Measurements from ENCODE around the gene GPX4.

The GPX4 gene

DNA sequence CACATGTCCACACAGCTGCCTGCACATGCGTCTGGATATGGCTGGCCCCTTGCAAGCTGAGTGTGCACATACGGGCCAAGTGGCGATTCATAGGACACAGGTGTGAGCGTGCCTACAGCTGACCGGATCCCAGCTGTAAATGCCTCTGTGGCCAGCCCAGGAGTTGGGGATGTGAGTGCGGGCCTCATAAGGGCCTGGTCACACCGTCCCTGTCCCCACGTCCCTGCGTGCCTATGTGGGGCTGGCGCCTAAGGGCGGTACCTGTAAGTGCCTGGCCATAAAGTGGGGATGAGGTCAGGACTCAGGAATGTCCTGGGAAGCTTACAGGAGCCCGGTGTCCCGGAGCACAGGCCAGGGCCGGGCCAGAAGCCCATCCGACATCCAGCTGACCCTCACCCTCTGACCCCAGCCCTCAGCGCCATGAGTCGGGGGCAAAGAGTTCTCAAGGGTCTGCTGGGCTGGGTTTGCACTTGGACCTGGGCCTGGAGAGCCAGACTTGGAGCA, 38.1 kb upstream of the GPX4 start:
- no peak for DNase-seq (ENCODE audit: low read depth in 2 of 2)
- H3K4me3 ChIP-seq (replicated peaks in 1 of 2; ENCODE audit: low read depth in 2 of 2, low read length in 2 of 2), result no peak overlapping the region
- TF ChIP-seq, protein P1, sequence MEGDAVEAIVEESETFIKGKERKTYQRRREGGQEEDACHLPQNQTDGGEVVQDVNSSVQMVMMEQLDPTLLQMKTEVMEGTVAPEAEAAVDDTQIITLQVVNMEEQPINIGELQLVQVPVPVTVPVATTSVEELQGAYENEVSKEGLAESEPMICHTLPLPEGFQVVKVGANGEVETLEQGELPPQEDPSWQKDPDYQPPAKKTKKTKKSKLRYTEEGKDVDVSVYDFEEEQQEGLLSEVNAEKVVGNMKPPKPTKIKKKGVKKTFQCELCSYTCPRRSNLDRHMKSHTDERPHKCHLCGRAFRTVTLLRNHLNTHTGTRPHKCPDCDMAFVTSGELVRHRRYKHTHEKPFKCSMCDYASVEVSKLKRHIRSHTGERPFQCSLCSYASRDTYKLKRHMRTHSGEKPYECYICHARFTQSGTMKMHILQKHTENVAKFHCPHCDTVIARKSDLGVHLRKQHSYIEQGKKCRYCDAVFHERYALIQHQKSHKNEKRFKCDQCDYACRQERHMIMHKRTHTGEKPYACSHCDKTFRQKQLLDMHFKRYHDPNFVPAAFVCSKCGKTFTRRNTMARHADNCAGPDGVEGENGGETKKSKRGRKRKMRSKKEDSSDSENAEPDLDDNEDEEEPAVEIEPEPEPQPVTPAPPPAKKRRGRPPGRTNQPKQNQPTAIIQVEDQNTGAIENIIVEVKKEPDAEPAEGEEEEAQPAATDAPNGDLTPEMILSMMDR (IDR thresholded peaks at IDR 0.05; ENCODE audit: low read depth, low read length), result no peak

DNA sequence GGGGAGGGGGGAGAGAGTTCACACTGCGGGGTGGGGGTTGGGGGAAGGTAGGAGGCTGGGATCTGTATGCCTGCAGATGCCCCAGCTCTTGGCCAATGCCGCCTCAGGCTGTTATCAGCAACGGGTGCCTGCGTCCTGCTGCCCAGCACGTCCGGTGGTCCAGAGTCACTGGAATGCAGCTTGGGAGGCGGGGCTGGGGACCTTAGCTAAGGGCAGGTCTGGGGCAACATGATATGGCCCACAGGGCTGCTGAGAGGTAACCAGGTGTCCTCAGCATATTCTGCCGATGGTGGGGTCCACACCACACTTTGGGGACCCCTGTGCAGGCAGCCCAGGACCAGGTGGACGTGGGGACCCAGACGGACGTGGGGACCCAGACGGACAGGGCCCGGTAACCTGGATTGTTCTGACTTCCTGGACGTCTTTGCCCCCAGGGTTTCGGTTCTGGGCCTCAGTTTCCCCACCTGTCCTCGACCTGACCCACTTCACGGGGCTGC, 37.5 kb upstream of the GPX4 start:
- H3K4me3 ChIP-seq (replicated peaks in 1 of 2; ENCODE audit: low read depth in 2 of 2, low read length in 2 of 2), result no peak overlapping the region
- no peak for DNase-seq (ENCODE audit: low read depth in 2 of 2)
- TF ChIP-seq, protein P1 (IDR thresholded peaks at IDR 0.05; ENCODE audit: low read depth, low read length), result no peak

DNA sequence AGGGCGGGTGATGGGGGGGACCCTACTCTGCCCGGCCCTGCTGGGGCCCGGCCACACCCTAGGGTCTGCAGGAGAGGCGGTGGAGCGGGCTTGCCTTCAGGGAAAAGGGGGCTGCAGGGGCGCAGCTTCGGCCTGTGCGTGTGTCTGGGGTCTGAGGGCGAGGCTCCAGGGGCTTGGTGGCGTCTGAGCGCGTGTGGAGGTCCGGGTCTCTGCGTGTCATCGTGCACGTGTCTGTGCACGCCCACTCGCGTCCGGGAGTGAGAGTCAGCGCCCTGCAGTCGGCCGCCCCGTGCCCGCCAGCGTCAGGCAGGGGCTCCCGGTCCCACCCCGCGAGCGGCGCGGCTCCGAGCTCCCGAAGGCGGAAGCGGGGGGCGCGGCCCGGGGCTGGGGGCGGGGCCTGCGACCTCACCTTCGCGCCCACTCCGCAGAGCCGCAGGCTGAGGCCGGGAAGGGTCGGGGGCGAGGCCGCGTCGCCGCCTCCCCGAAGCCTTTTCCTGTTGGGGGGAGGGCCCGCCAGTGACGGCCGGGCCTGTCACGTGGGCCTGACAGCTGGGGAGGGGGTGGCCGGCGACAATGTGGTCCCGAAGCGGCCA, 37.0 kb upstream of the GPX4 start, which contains the start of gene ARHGAP45:
Gene ARHGAP45, plus strand, starts transcription at position 420 of the 593 bp plus-strand sequence. CDS start 239 bp downstream, outside the sequence.
- TF ChIP-seq, protein P1 (IDR thresholded peaks at IDR 0.05; ENCODE audit: low read depth, low read length), result no peak
- peak within 1 kb of the TSS; percentile 13 to 18 for H3K4me3 ChIP-seq (replicated peaks in 1 of 2; ENCODE audit: low read depth in 2 of 2, low read length in 2 of 2)

DNA sequence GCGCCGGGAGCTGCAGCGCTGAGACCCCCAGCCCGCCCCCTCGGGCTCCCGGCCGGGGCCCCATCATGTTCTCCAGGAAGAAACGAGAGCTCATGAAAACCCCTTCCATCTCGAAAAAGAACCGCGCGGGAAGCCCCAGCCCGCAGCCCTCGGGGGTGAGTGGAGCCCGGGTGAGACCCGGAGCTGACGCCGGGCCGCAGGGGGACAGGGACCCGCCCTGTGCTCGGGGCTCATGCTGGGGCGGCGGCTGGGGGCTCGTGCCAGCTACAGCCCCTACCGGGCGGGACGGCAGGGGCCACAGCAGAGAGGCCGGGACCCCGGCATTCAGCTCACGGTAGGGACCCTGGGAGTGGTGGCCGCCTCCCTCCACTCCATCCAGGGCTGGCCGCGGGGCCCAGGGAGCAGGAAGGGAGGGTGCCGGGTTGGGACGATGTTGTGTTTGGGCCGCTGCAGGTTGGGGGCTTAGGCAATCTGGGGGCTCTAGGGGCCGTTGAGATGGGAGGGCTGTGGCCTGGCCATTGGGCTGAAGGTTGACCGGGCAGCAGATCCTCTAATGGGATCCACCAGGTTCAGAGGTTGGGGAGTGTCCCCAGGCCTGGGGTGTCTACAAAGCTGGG, 36.3 kb upstream of the GPX4 start:
- H3K4me3 ChIP-seq (replicated peaks in 1 of 2; ENCODE audit: low read depth in 2 of 2, low read length in 2 of 2), result peak overlapping the region in 1 of 2 donors; percentile 18
- no peak for DNase-seq (ENCODE audit: low read depth in 2 of 2)
- TF ChIP-seq, protein P1 (IDR thresholded peaks at IDR 0.05; ENCODE audit: low read depth, low read length), result no peak

More for the DNA sequence above, 37.0 kb upstream of the GPX4 start, which contains the start of gene ARHGAP45:
- no peak for DNase-seq (ENCODE audit: low read depth in 2 of 2)

DNA sequence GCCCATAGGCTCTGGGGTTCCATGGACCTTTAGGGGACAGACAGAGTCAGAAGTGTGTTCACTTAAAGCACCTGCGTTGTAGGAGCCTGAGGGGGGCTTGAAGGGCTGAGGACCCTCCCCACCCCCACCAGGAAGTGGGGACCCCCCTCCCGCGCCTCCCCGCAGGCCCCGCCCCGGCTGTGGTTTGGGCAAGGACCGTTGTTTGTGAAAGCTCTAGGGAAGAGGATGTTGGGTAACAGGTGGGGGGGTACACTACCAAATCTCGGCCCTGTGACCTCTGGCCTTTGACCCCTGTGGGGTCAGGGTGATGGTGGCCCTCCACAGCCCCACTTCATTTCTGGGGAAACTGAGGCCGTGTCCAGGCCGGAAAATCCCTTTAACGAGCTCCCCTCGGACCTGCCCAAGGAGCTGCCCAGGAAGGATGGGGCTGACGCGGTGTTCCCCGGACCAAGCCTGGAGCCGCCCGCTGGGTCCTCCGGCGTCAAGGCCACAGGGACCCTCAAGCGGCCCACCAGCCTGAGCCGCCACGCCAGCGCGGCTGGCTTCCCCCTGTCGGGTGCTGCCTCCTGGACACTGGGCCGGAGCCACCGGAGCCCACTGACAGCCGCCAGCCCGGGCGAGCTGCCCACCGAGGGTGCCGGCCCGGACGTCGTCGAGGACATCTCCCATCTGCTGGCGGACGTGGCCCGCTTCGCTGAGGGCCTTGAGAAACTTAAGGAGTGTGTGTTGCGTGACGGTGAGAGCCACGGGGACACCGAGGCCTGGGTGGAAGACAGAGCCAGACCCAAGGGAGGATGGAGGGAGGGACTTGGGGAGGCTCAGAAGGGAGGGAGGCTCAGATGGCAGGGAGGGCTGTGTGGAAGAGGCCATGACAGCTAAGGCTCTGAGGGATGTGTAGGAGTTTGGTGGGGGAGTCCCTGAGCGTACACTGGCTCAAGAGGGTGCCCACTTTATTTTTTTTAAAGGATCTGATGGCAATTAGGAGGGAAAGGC, 35.5 kb upstream of the GPX4 start:
- TF ChIP-seq, protein P1 (IDR thresholded peaks at IDR 0.05; ENCODE audit: low read depth, low read length), result no peak
- H3K4me3 ChIP-seq (replicated peaks in 1 of 2; ENCODE audit: low read depth in 2 of 2, low read length in 2 of 2), result no peak overlapping the region
- no peak for DNase-seq (ENCODE audit: low read depth in 2 of 2)

DNA sequence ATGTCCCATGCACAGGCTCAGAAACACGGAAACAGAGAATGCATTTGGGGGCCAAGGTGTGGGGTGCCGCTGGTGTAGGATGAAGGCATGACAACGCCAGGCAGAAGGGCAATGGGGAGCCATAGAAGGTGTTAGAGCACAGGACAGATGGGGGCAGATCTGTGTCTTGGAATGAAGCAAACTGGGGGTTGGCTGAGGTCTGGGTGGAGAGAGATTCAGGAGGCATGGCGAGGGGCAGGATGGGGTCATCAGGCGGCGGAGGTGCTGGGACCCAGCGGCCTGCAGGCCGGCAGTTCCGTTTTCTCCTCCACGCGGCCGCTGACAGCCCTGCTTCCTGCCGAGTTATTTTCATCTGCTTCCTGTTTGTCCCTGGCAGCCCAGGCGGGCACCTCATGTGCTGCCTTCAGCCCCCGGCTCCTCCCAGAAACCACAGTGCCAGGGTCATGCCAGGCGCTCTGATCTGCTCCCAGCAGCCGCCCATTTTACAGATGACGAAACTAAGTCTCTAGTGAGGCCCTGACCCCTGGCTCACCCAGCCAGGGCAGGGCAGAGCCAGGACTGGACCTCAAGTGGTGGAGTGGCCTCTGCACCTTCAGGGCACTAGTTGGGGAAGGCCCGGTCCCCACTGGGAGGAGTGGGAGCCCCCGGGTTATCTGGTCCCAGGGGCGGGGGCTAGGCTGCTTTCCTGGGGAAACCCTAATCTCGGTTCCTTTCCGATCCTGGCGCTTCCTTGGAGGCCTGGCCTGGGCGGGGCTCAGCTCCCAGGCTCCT, 34.6 kb upstream of the GPX4 start:
- TF ChIP-seq, protein P1 (IDR thresholded peaks at IDR 0.05; ENCODE audit: low read depth, low read length), result no peak
- H3K4me3 ChIP-seq (replicated peaks in 1 of 2; ENCODE audit: low read depth in 2 of 2, low read length in 2 of 2), result no peak overlapping the region
- DNase-seq (ENCODE audit: low read depth in 2 of 2), result no peak

All from cardiac fibroblast (primary cell).